ENCODE data around the gene NDUFB1. TPM values are rescaled to one million over a fixed set of nuclear protein-coding genes. Genes with fewer than 3 reads are reported as not detected.

NDUFB1 gene
- total RNA-seq, 2 donors from 2014 or later: 36.6 to 186 TPM

GRCh38 chr14:92135269-92135668 is 13.8 kb upstream of the NDUFB1 start:
- WGBS, 2 donors: 74 to 79% methylated on average over 1 of the region's 1 CpG
- intact Hi-C loops (cut with DNase I): no loop called here

GRCh38 chr14:92134456-92134855 is 12.9 kb upstream of the NDUFB1 start:
- no peaks in the 10 kb centered on the region for H3K4me1 ChIP-seq
- TF ChIP-seq POLR2A (IDR thresholded peaks at IDR 0.05) (no peak), CTCF (IDR thresholded peaks at IDR 0.05) (no peak)
- H3K27me3 ChIP-seq: no peaks in the 10 kb centered on the region
- intact Hi-C loops (cut with DNase I): no loop called here
- H3K36me3 ChIP-seq (replicated peaks in 1 of 2; ENCODE audit: insufficient read depth in 1 of 2, low read depth in 2 of 2): peaks cover 0 to 35% of the 10 kb centered on the region in 2 donors
- no peak overlapping the region for H3K27ac ChIP-seq
- ATAC-seq (no peak), DNase-seq (no peak)
- H3K4me3 ChIP-seq: no peak overlapping the region
- H3K9me3 ChIP-seq: no peaks in the 10 kb centered on the region
- WGBS, 2 donors: 56 to 60% methylated on average over 1 of the region's 1 CpG

More at GRCh38 chr14:92135269-92135668, 13.8 kb upstream of the NDUFB1 start:
- TF ChIP-seq CTCF (IDR thresholded peaks at IDR 0.05) (peak in 6 of 7 experiments; percentile 12 to 35 (median 26)), POLR2A (IDR thresholded peaks at IDR 0.05) (no peak)
- Histone ChIP-seq H3K27ac (no peak overlapping the region), H3K27me3 (no peaks in the 10 kb centered on the region), H3K36me3 (replicated peaks in 1 of 2; ENCODE audit: insufficient read depth in 1 of 2, low read depth in 2 of 2) (peaks cover 0 to 35% of the 10 kb centered on the region in 2 donors), H3K4me1 (no peaks in the 10 kb centered on the region), H3K9me3 (no peaks in the 10 kb centered on the region), H3K4me3 (no peak overlapping the region)
- ATAC-seq (no peak), DNase-seq (no peak)

- Histone ChIP-seq H3K36me3 (replicated peaks in 1 of 2; ENCODE audit: insufficient read depth in 1 of 2, low read depth in 2 of 2) (peaks cover 0 to 3% of the 10 kb centered on the region in 2 donors), H3K27ac (peak overlapping the region in 2 of 4 donors; percentile 88 to 93), H3K9me3 (no peaks in the 10 kb centered on the region), H3K27me3 (no peaks in the 10 kb centered on the region), H3K4me3 (peak overlapping the region; percentile 49 to 78), H3K4me1 (peaks cover 44% of the 10 kb centered on the region)
- TF ChIP-seq CTCF (IDR thresholded peaks at IDR 0.05) (no peak), POLR2A (IDR thresholded peaks at IDR 0.05) (no peak)
- ATAC-seq (no peak), DNase-seq (no peak)
- WGBS, 2 donors: 37 to 39% methylated on average over 9 of the region's 9 CpGs
- intact Hi-C loops (cut with DNase I): no loop called here
These were observed 1.3 kb upstream of the NDUFB1 start for GRCh38 chr14:92122761-92123160.

- Histone ChIP-seq H3K27ac (peak overlapping the region; percentile 76 to 93 (median 90)), H3K4me1 (peaks cover 43% of the 10 kb centered on the region), H3K36me3 (replicated peaks in 1 of 2; ENCODE audit: insufficient read depth in 1 of 2, low read depth in 2 of 2) (peaks cover 0 to 3% of the 10 kb centered on the region in 2 donors), H3K9me3 (no peaks in the 10 kb centered on the region), H3K27me3 (no peaks in the 10 kb centered on the region), H3K4me3 (peak overlapping the region; percentile 49 to 78)
- WGBS, 2 donors: 0 to 1% methylated on average over 22 of the region's 22 CpGs
- peak; percentile 13 for ATAC-seq
- DNase-seq: no peak
- no peak for TF ChIP-seq CTCF (IDR thresholded peaks at IDR 0.05)
- intact Hi-C loops (cut with DNase I): no loop called here
These were observed 808 bp upstream of the NDUFB1 start for GRCh38 chr14:92122351-92122677.

- peak; percentile 30 to 51 (median 42) for DNase-seq
- H3K27ac ChIP-seq: peak overlapping the region; percentile 76 to 93 (median 90)
- H3K4me1 ChIP-seq: peaks cover 43% of the 10 kb centered on the region
- TF ChIP-seq POLR2A (IDR thresholded peaks at IDR 0.05) (no peak), CTCF (IDR thresholded peaks at IDR 0.05) (no peak)
- ATAC-seq: peak; percentile 45
- H3K9me3 ChIP-seq: no peaks in the 10 kb centered on the region
- 0 to 1% methylated on average over 21 to 36 of the region's 36 CpGs for WGBS, 2 donors
- intact Hi-C loops (cut with DNase I): no loop called here
- no peaks in the 10 kb centered on the region for H3K27me3 ChIP-seq
- H3K4me3 ChIP-seq: peak overlapping the region; percentile 49 to 78
- peaks cover 0 to 3% of the 10 kb centered on the region in 2 donors for H3K36me3 ChIP-seq (replicated peaks in 1 of 2; ENCODE audit: insufficient read depth in 1 of 2, low read depth in 2 of 2)
These were observed 268 bp downstream of the NDUFB1 start for GRCh38 chr14:92121207-92121669.
